ENCODE data around the gene RAI1.

GRCh38 chr17:17679748-17680147 lies 1.5 kb upstream of the RAI1 start:
- TF ChIP-seq CTCF (IDR thresholded peaks at IDR 0.05) (no peak), POLR2A (IDR thresholded peaks at IDR 0.05) (no peak)

Measured in esophagus squamous epithelium (tissue), 4 donors.